Sciatic nerve (tissue), 2 donors: ENCODE measurements around the gene STAT5A. TPM values are rescaled to one million over a fixed set of nuclear protein-coding genes. Genes with fewer than 3 reads are reported as not detected.
A peak's percentile ranks its signal among the peaks of the same experiment; 100 is the strongest.

Experiments
- ATAC-seq: fragments of 200-7000 bp; cut with Tn5 transposase; one replicate; pipeline ENCODE4 v1.9.1; 2020; ENCODE audit warnings: mild to moderate bottlenecking, moderate library complexity
- DNase-seq: peaks from one replicate; pipeline ENCODE4 v3.0.0-alpha.2; 2020; ENCODE audit warnings: low spot score
- intact Hi-C: fragments of 100-400 bp; cut with DNase I; formaldehyde crosslinking; loops from one replicate; pipeline ENCODE4 v1.14.2; 2022
- total RNA-seq: library from RNA; stranded (reverse); fragmentation: NEBNext Ultra II Directional; extraction: Animal tissue kit (Norgen Biotek cat#: 25700); gene quantifications from one replicate; pipeline ENCODE4 v1.2.1, GENCODE V29; 2021
- donor health status: DM: no; HTN: no; CAD: no.
- donor health status: DM: no; HTN: no; CAD: no.

Gene STAT5A
- total RNA-seq, 1 donor from 2014 or later: 55.6 TPM

- ATAC-seq (no peak), DNase-seq (no peak)
- intact Hi-C loops: no loop called here
These were observed 21.8 kb upstream of the STAT5A start for GRCh38 chr17:42266462-42266861.

GRCh38 chr17:42266918-42267766, 21.2 kb upstream of the STAT5A start:
- ATAC-seq (no peak), DNase-seq (no peak)
- intact Hi-C loops: no loop called here

DNA sequence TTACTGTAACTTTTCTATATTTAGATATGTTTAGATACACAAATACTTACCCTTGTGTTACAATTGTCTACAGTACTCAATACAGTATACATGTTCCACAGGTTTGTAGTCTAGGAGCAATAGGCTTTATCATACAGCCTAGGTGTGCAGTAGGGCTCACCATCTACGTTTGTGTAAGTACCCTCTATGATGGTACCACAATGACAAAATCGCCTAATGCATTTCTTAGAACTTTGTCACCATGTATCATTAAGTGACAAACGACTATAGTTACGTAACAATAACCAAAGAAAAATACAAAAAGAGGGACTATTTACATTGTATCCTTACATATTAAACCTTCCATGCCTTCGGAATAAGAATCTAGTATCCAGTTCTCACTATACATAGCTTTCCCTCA, 20.1 kb upstream of the STAT5A start:
- intact Hi-C loops: no loop called here
- DNase-seq: no peak
- no peak for ATAC-seq

GRCh38 chr17:42270170-42270535, 18.1 kb upstream of the STAT5A start:
- no peak for ATAC-seq
- intact Hi-C loops: no loop called here

DNA sequence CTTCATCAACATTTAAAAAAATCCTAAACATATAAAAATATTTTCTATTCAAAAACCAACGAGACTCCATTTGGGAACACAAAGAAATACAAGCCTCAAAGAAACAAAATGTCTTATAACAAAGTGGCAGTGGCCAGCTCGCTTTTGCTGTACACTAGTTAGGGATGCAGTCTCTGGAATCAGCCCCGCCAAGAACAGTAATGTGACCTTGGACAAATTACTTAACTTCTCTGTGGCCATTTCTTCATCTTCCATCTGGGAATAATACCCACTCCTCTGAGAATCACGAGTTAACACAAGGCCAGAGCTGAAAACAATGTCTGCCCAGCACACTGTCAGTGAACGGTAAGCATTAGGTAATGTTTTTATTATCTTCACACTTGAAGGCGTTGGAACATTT, 17.7 kb upstream of the STAT5A start:
- intact Hi-C loops: no loop called here
- no peak for ATAC-seq

More at GRCh38 chr17:42270170-42270535, 18.1 kb upstream of the STAT5A start:
- no peak for DNase-seq

DNA sequence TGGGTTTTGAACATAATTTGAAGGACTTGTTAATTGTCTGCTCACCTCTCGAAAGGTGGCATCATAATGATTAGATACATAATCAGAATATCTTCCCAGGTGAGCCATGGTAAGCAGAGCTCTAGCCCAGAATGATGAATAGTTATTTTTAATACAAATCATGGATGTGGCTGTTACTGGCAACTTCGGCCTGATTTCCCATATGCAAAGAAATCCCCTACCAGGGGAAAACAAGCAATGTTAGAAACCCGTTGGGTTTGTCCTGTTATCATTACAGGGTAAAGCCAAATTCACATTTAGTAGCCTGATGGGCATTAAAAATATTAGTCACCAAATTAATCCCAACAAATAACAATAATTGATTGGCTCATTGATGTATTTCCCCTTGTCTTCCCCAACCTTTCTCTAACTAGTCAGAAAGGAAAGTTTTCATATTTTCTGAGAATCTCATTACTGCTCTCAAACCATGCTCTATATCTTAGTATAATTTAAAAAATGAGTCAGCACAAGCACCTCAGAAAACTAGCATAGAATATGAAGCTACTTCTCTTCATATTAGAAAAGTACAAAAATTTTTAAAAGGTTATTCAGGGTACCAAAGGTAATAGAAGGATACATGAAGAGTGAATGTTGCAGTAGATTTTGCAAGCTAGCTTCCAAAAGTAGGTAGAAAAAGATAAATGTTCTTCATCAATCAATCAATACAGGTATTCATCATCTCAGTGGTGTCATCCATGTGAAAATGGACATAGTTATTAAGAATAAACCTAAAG, 17.1 kb upstream of the STAT5A start:
- intact Hi-C loops: no loop called here
- no peak for DNase-seq
- ATAC-seq: no peak

More for the DNA sequence above, 17.7 kb upstream of the STAT5A start:
- DNase-seq: no peak

DNA sequence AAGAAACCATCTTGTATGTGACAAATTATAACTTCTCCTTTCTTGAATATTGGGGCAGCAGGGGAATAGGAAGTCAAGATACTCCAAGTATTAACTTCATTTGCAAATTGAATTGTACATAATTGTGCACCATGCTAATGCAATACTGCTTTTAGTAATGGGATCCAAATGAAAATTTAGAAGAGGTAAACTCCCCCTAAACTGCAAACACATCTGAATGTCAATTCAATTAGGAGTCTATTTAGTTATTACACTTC, 16.6 kb upstream of the STAT5A start:
- no peak for DNase-seq
- no peak for ATAC-seq
- intact Hi-C loops: no loop called here

GRCh38 chr17:42272162-42272907, 16.0 kb upstream of the STAT5A start:
- intact Hi-C loops: no loop called here
- ATAC-seq (no peak), DNase-seq (no peak)

GRCh38 chr17:42273474-42274252, 14.6 kb upstream of the STAT5A start:
- intact Hi-C loops: no loop called here
- no peak for DNase-seq
- no peak for ATAC-seq

GRCh38 chr17:42274253-42274542, 14.1 kb upstream of the STAT5A start:
- no peak for DNase-seq
- ATAC-seq: no peak
- intact Hi-C loops: no loop called here

DNA sequence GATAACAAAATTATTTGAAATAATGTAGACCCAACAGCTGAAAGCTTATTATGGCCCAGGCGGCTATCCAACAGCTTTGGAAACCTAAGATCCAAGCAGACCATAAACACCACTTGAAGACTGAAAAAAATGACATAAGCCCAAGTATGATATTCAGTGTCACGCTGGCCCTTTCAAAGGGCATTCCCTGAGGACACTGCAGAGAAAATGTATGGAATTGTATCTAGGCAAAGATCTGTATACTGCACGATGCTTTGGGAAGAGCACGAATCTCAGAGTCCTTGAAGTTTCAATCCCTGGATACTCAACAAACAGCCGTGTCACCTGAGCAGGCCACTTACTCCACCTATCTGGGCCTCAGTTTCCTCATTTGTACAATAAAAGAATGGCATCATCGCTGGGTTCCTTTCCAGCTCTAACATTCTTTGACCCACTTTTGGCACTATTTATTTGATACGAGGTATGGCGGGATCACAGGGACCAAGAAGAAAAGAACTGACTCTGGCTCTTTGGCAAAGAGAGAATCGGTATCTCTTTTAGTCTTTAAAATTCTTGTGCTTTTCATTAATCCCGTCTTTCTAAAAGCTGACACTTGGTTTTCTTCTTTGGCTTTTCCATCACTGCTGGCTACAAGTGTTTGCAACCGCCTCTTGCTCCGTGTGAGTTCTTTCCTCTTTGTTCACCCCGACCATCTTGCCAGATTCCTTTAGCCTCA, 13.3 kb upstream of the STAT5A start:
- no peak for ATAC-seq
- intact Hi-C loops: no loop called here
- DNase-seq: no peak

- DNase-seq (peak; percentile 61), ATAC-seq (peak; percentile 32)
- intact Hi-C loops: no loop called here
These were observed 12.6 kb upstream of the STAT5A start for GRCh38 chr17:42275527-42276358.

GRCh38 chr17:42276359-42276608, 12.0 kb upstream of the STAT5A start, which contains the start of gene STAT5B:
TSS of gene STAT5B (minus strand) at chr17:42276391. CDS start at chr17:42232127, 44,264 bp downstream.
- intact Hi-C loops: no loop called here
- DNase-seq (peak; percentile 83), ATAC-seq (peak; percentile 80)

- intact Hi-C loops: no loop called here
- peak; percentile 87 for DNase-seq
- peak; percentile 55 for ATAC-seq
These were observed 11.5 kb upstream of the STAT5A start for GRCh38 chr17:42276609-42277341.

DNA sequence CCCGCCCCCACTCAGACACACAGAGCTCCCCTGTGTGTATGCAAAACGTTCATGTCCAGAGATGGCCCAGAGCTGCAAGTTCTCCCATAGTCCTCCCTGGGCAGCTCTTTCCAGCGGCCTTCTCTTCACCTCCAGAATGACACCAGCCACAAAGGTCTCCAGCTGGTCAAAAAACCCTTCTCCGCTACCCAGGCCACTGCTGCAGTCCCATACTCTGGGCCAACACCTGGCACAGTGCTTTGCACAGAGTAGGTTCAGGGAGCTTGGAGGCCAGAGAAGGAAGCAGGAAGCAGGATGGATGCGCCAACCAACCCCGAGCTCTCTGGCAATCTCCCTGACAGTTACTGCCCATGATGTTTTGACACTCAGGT, 11.0 kb upstream of the STAT5A start:
- no peak for DNase-seq
- intact Hi-C loops: no loop called here
- ATAC-seq: peak; percentile 29

- intact Hi-C loops: no loop called here
- DNase-seq: peak; percentile 34
- no peak for ATAC-seq
These were observed 8.3 kb upstream of the STAT5A start for GRCh38 chr17:42279776-42280630.
